RWPE1 (cell line): Measurements from ENCODE around the gene GRIK2.

Experiments
- CTCF ChIA-PET: fragments of 350-600 bp; sonication (Branson Sonifier 250); formaldehyde crosslinking; extraction: SDS; loops from one replicate; lab custom pipeline; 2021; lab: Yijun Ruan, JAX
- POLR2A ChIA-PET: fragments of 400-600 bp; formaldehyde crosslinking; extraction: SDS; loops from one replicate; lab custom pipeline; 2020; ENCODE audit warnings: antibody characterized with exemption; ENCODE audit not compliant: low non-redundant PET; lab: Yijun Ruan, JAX
- DNase-seq: peaks from one replicate; pipeline ENCODE4 v3.0.0; 2012; ENCODE audit warnings: low spot score
- H3K27ac ChIP-seq: fragments of 450-650 bp; 2 replicates; pipeline ENCODE4 v1.5.1; 2017
- CTCF ChIP-seq: fragments of 450-650 bp; conservative IDR thresholded peaks from 2 replicates; pipeline ENCODE4 v1.5.1; 2017; ENCODE audit warnings: low read depth, mild to moderate bottlenecking

The GRIK2 gene

GRCh38 chr6:101399616-101400162 lies 6.2 kb downstream of the GRIK2 start:
- ChIA-PET POLR2A (no interaction called here), CTCF (no interaction called here)
- no peak for DNase-seq
- TF ChIP-seq CTCF, result no peak
- no peak overlapping the region for H3K27ac ChIP-seq

- TF ChIP-seq CTCF, result no peak
- no peak overlapping the region for H3K27ac ChIP-seq
- ChIA-PET POLR2A (no interaction called here), CTCF (no interaction called here)
- no peak for DNase-seq
These were observed 7.0 kb downstream of the GRIK2 start for GRCh38 chr6:101400326-101401135.

- no peak overlapping the region for H3K27ac ChIP-seq
- DNase-seq, result no peak
- CTCF ChIA-PET, result no interaction called here
- no peak for TF ChIP-seq CTCF
- POLR2A ChIA-PET, result no interaction called here
These were observed 7.7 kb downstream of the GRIK2 start for GRCh38 chr6:101401171-101401570.

GRCh38 chr6:101401792-101402621 lies 8.5 kb downstream of the GRIK2 start:
- TF ChIP-seq CTCF, result no peak
- no peak overlapping the region for H3K27ac ChIP-seq
- CTCF ChIA-PET, result no interaction called here
- POLR2A ChIA-PET, result no interaction called here
- no peak for DNase-seq

- no peak overlapping the region for H3K27ac ChIP-seq
- ChIA-PET CTCF (no interaction called here), POLR2A (no interaction called here)
- no peak for TF ChIP-seq CTCF
- no peak for DNase-seq
These were observed 9.1 kb downstream of the GRIK2 start for GRCh38 chr6:101402622-101403031.

- no peak for TF ChIP-seq CTCF
- ChIA-PET POLR2A (no interaction called here), CTCF (interaction anchor here (0.6 kb wide), 1 partner anchor 425 kb away, joined by 4 read pairs; no protein-coding TSS in a partner anchor)
- DNase-seq, result no peak
- no peak overlapping the region for H3K27ac ChIP-seq
These were observed 9.9 kb downstream of the GRIK2 start for GRCh38 chr6:101403216-101403945.
